Ammon's horn (tissue), 1 donor: Measurements from ENCODE around the gene RHOG.
"Not testable (repeated sequence)": the region's sequence is repeated elsewhere in the genome, so short reads cannot be mapped to it uniquely, and the experiment has no call there.

Experiments used
- DNase-seq: peaks from one replicate; pipeline ENCODE4 v3.0.0-alpha.2; 2016; ENCODE audit warnings: low spot score

RHOG gene

GRCh38 chr11:3808861-3809623 lies 31.7 kb downstream of the RHOG start:
- no peak for DNase-seq

GRCh38 chr11:3807909-3808860 lies 32.6 kb downstream of the RHOG start, which contains the start of gene PGAP2:
TSS of gene PGAP2 (plus strand) at chr11:3808560. CDS start at chr11:3811260, 2,700 bp downstream.
- peak; percentile 81 for DNase-seq

GRCh38 chr11:3803726-3804495 lies 36.8 kb downstream of the RHOG start:
- DNase-seq, result no peak

- DNase-seq, result no peak
Observed at GRCh38 chr11:3802011-3802790, 38.6 kb downstream of the RHOG start.

GRCh38 chr11:3799873-3800272 lies 40.9 kb downstream of the RHOG start:
- DNase-seq, result no peak

GRCh38 chr11:3799143-3799542 lies 41.6 kb downstream of the RHOG start:
- no peak for DNase-seq

- DNase-seq, result peak; percentile 100
Observed at GRCh38 chr11:3797329-3798090, 43.2 kb downstream of the RHOG start, which contains the start of gene NUP98. TSS of gene NUP98 (minus strand) at chr11:3797554. CDS start at chr11:3782117, 15,437 bp downstream.

- DNase-seq, result no peak
Observed at GRCh38 chr11:3796801-3797328, 43.9 kb downstream of the RHOG start.

- no peak for DNase-seq
Observed at GRCh38 chr11:3796346-3796745, 44.4 kb downstream of the RHOG start.

GRCh38 chr11:3796002-3796311 lies 44.8 kb downstream of the RHOG start:
- no peak for DNase-seq

- no peak for DNase-seq
Observed at GRCh38 chr11:3795131-3796001, 45.4 kb downstream of the RHOG start.

GRCh38 chr11:3794387-3794786 lies 46.4 kb downstream of the RHOG start:
- DNase-seq, result not testable (repeated sequence)

GRCh38 chr11:3786781-3787428 lies 53.9 kb downstream of the RHOG start:
- no peak for DNase-seq

GRCh38 chr11:3783611-3784010 lies 57.1 kb downstream of the RHOG start:
- no peak for DNase-seq

GRCh38 chr11:3782963-3783362 lies 57.8 kb downstream of the RHOG start:
- DNase-seq, result no peak

GRCh38 chr11:3781423-3781822 lies 59.3 kb downstream of the RHOG start:
- no peak for DNase-seq
